ENCODE measurements around the gene SPATA19.
"Not testable (repeated sequence)": the region's sequence is repeated elsewhere in the genome, so short reads cannot be mapped to it uniquely, and the experiment has no call there.

The SPATA19 gene

GRCh38 chr11:133845413-133845812, at the start of gene SPATA19:
Gene SPATA19, minus strand, starts transcription at chr11:133845513. Its CDS starts 67 bp downstream, at chr11:133845446.
- no peak for DNase-seq (ENCODE audit: low spot score)

GRCh38 chr11:133895061-133895479, 49.8 kb upstream of the SPATA19 start:
- no peak for DNase-seq (ENCODE audit: low spot score)

- no peak for DNase-seq (ENCODE audit: low spot score)
Measured at GRCh38 chr11:133893381-133893780, 48.1 kb upstream of the SPATA19 start.

- no peak for DNase-seq (ENCODE audit: low spot score)
Measured at GRCh38 chr11:133892584-133893380, 47.5 kb upstream of the SPATA19 start.

- no peak for DNase-seq (ENCODE audit: low spot score)
Measured at GRCh38 chr11:133892126-133892525, 46.8 kb upstream of the SPATA19 start.

- no peak for DNase-seq (ENCODE audit: low spot score)
Measured at GRCh38 chr11:133889893-133890292, 44.6 kb upstream of the SPATA19 start.

- no peak for DNase-seq (ENCODE audit: low spot score)
Measured at GRCh38 chr11:133889188-133889587, 43.9 kb upstream of the SPATA19 start.

- DNase-seq (ENCODE audit: low spot score): no peak
Measured at GRCh38 chr11:133887692-133888332, 42.5 kb upstream of the SPATA19 start.

- DNase-seq (ENCODE audit: low spot score): no peak
Measured at GRCh38 chr11:133886029-133886428, 40.7 kb upstream of the SPATA19 start.

- DNase-seq (ENCODE audit: low spot score): no peak
Measured at GRCh38 chr11:133872160-133872559, 26.8 kb upstream of the SPATA19 start.

- DNase-seq (ENCODE audit: low spot score): no peak
Measured at GRCh38 chr11:133867456-133867855, 22.1 kb upstream of the SPATA19 start.

GRCh38 chr11:133865466-133865865, 20.2 kb upstream of the SPATA19 start:
- DNase-seq (ENCODE audit: low spot score): no peak

GRCh38 chr11:133864756-133865155, 19.4 kb upstream of the SPATA19 start:
- no peak for DNase-seq (ENCODE audit: low spot score)

GRCh38 chr11:133860151-133860550, 14.8 kb upstream of the SPATA19 start:
- no peak for DNase-seq (ENCODE audit: low spot score)

GRCh38 chr11:133854330-133854960, 9.1 kb upstream of the SPATA19 start:
- not testable (repeated sequence) for DNase-seq (ENCODE audit: low spot score)

GRCh38 chr11:133844217-133844616, 1.1 kb downstream of the SPATA19 start:
- no peak for DNase-seq (ENCODE audit: low spot score)

- DNase-seq (ENCODE audit: low spot score): no peak
Measured at GRCh38 chr11:133843454-133843987, 1.8 kb downstream of the SPATA19 start.

- no peak for DNase-seq (ENCODE audit: low spot score)
Measured at GRCh38 chr11:133842730-133843129, 2.6 kb downstream of the SPATA19 start.

GRCh38 chr11:133842053-133842452, 3.3 kb downstream of the SPATA19 start:
- DNase-seq (ENCODE audit: low spot score): no peak

GRCh38 chr11:133841279-133842043, 3.9 kb downstream of the SPATA19 start:
- DNase-seq (ENCODE audit: low spot score): no peak

GRCh38 chr11:133840479-133840941, 4.8 kb downstream of the SPATA19 start:
- no peak for DNase-seq (ENCODE audit: low spot score)

All from hematopoietic multipotent progenitor cell treated with erythropoietin and hydrocortisone succinate and interleukin-3 and kit ligand, for 15 days (in vitro differentiated cells).